ENCODE measurements around the gene SHROOM4. TPM values are rescaled to one million over a fixed set of nuclear protein-coding genes. Genes with fewer than 3 reads are reported as not detected.

Gene SHROOM4
- total and polyA plus RNA-seq, 9 of the 15 experiments (the other 6 are each of a cell fraction or from before 2014, with no cell fraction given): not detected

- Histone ChIP-seq H4K20me1 (replicated peaks; ENCODE audit: control insufficient read depth, insufficient read depth, low read length) (no peaks in the 10 kb centered on the region), H3K79me2 (ENCODE audit: control insufficient read depth, insufficient read depth, low read length) (no peaks in the 10 kb centered on the region), H3K9me1 (ENCODE audit: control insufficient read depth, insufficient read depth, low read length) (no peaks in the 10 kb centered on the region), H3K4me2 (ENCODE audit: insufficient read depth, low read length) (no peak overlapping the region), H3K27me3 (ENCODE audit: control insufficient read depth in 2 of 2, insufficient read depth in 2 of 2, low read length in 2 of 2) (no peaks in the 10 kb centered on the region), H2AFZ (ENCODE audit: low read depth, low read length) (no peak overlapping the region), H3K36me3 (ENCODE audit: control insufficient read depth, insufficient read depth, low read length) (no peaks in the 10 kb centered on the region), H3K4me1 (replicated peaks in 1 of 2; ENCODE audit: control insufficient read depth in 2 of 2, insufficient read depth in 2 of 2, low read length in 2 of 2) (no peaks in the 10 kb centered on the region), H3K9me3 (replicated peaks; ENCODE audit: control insufficient read depth, insufficient read depth, low read depth, low read length) (no peaks in the 10 kb centered on the region), H3K27ac (ENCODE audit: extremely low read depth, low read depth, low read length) (no peak overlapping the region), H3K9ac (ENCODE audit: insufficient read depth in 1 of 2, low read depth in 2 of 2, low read length in 2 of 2) (no peak overlapping the region), H3K4me3 (no peak overlapping the region)
- ATAC-seq (no peak), FAIRE-seq (no peak), DNase-seq (ENCODE audit: extremely low read depth in 1 of 4, low spot score in 3 of 4) (no peak)
- POLR2A ChIA-PET: no interaction called here
- CTCF ChIA-PET (ENCODE audit: low intra/inter-chr PET ratio): no interaction called here
- no TSS peak for BruUV-seq (replicated peaks)
- WGBS (ENCODE audit: insufficient coverage, low coverage, missing lambda C conversion rate): 0% methylated on average over 2 of the region's 2 CpGs
- in situ Hi-C loops (cut with MboI) (no loop called here), intact Hi-C loops (cut with micrococcal nuclease) (no loop called here)
- TF ChIP-seq SETDB1 (IDR thresholded peaks at IDR 0.05; ENCODE audit: low read length): no peak
- TF ChIP-seq ELF2 (CRISPR knock-in tag; IDR thresholded peaks at IDR 0.05): no peak
- no peak for TF ChIP-seq ZNF395 (CRISPR knock-in tag; IDR thresholded peaks at IDR 0.05)
- TF ChIP-seq KLF13 (tag; IDR thresholded peaks at IDR 0.05; ENCODE audit: borderline replicate concordance, low read depth): no peak
- TF ChIP-seq ZNF79 (CRISPR knock-in tag; IDR thresholded peaks at IDR 0.05; ENCODE audit: low read depth): no peak
- no peak for TF ChIP-seq STAT5B (CRISPR knock-in tag; IDR thresholded peaks at IDR 0.05)
- no peak for TF ChIP-seq ZNF717 (CRISPR knock-in tag; IDR thresholded peaks at IDR 0.05)
- TF ChIP-seq SRSF9 (IDR thresholded peaks at IDR 0.05; ENCODE audit: borderline replicate concordance, low read depth, low read length): no peak
- no peak for TF ChIP-seq ZBTB11 (CRISPR knock-in tag; IDR thresholded peaks at IDR 0.05)
- TF ChIP-seq CAMTA2 (CRISPR knock-in tag; conservative IDR thresholded peaks at IDR 0.05): no peak
- no peak for TF ChIP-seq MBD2 (IDR thresholded peaks at IDR 0.05; ENCODE audit: borderline replicate concordance, low read depth)
- TF ChIP-seq CBFB (CRISPR knock-in tag; IDR thresholded peaks at IDR 0.05): no peak
These were observed 42.6 kb downstream of the SHROOM4 start for GRCh38 chrX:50771382-50771781.

Data from K562 (cell line).